Astrocyte of the cerebellum (primary cell): Measurements from ENCODE around the gene AARS2.

Source experiments
- DNase-seq: peaks from one replicate; pipeline ENCODE4 v3.0.0-alpha.2; 2011; ENCODE audit warnings: low read depth
- H3K4me3 ChIP-seq: 2 replicates; pipeline ENCODE4 v1.5.1; 2011; ENCODE audit warnings: mild to moderate bottlenecking, low read depth, low read length, moderate library complexity
- in situ Hi-C: cut with HindIII; loops from 2 replicates; pipeline ENCODE4 v1.10.0; 2017; ENCODE audit warnings: low sequenced_read_pairs
- TF ChIP-seq, protein P1 (sequence below): IDR thresholded peaks from 2 replicates; pipeline ENCODE4 v1.5.1; 2012; ENCODE audit warnings: low read length, low read depth, moderate library complexity, mild to moderate bottlenecking; ENCODE audit errors: missing control alignments

Gene AARS2

DNA sequence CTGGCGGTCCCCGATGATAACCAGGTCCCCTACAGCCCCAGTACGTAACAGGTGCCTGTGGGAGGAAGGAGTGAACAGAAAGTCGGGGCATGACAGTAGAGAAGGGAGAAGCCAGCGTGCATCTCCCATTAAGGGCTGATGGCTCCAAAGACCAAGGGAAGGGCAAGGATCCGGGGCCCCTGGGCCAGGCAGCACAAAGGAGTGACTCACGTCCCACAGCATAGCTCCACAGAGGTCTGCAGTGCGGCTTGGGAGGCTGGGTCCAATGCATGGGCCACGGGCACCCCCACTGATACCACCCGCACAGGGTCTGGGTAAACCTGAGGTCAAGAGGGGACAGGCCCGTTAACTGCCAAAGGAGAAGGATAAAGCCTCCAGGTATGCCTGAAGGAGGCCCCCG is 10.3 kb downstream of the AARS2 start:
- no peak overlapping the region for H3K4me3 ChIP-seq
- TF ChIP-seq, protein P1, sequence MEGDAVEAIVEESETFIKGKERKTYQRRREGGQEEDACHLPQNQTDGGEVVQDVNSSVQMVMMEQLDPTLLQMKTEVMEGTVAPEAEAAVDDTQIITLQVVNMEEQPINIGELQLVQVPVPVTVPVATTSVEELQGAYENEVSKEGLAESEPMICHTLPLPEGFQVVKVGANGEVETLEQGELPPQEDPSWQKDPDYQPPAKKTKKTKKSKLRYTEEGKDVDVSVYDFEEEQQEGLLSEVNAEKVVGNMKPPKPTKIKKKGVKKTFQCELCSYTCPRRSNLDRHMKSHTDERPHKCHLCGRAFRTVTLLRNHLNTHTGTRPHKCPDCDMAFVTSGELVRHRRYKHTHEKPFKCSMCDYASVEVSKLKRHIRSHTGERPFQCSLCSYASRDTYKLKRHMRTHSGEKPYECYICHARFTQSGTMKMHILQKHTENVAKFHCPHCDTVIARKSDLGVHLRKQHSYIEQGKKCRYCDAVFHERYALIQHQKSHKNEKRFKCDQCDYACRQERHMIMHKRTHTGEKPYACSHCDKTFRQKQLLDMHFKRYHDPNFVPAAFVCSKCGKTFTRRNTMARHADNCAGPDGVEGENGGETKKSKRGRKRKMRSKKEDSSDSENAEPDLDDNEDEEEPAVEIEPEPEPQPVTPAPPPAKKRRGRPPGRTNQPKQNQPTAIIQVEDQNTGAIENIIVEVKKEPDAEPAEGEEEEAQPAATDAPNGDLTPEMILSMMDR = no peak
- in situ Hi-C loops = no loop called here
- no peak for DNase-seq

DNA sequence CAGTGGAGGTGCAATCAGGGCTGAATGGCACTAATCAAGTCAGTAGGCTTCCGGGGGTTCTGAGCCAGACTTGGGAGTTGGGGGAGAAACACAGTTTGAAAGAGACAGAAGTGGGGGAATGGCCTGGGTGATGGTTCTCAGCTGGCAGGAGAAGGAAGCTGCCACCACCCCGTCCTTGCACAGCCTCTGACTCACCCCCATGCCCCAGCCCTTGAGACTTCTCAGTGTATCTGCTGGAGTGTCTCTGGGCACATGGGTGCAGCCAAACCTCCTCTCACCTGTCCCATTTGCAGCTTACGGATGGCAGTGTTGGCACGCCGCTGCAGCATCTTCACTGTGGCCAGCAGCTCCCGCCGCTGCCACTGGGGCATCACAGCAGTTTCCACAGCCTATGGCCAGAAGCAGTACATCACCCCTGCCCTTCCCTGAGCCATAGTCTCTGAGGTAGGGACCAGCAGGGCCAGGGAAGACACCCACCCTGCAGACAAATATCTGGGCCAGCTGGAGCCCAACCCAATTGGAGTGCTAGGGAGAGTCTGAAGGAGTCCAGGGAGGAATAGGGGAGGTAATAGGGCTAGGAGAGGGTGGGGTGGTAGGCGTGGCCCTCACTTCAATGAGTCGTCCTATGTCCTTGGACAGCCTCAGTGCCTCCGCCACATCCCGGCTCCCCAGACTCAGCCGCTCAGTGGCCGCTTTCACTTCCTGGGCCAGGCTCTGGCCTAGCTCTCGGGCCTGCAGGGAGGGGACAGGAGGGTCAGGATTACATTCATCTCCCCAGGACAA is 11.2 kb downstream of the AARS2 start:
- in situ Hi-C loops = no loop called here
- TF ChIP-seq, protein P1 = no peak
- DNase-seq = no peak
- no peak overlapping the region for H3K4me3 ChIP-seq

DNA sequence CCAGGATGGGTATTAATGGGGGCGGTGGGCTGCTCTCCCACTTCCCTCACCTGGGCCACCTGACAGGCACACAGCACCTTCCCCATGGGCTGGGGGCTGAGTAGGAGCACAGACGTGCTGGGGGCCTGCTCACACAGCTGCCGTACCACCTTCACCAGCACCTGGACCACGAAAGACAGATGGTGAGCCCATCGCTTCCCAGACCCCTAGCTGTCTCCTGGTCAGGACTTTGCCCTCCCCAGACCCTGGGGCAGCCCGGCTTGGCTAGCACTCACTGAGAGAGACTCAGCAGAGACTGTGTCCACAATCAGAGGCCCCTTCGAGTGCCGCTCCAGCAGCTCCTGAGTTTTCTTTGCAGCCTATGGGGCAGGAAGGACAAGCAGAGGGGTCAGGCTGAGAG is 12.0 kb downstream of the AARS2 start:
- no peak for DNase-seq
- in situ Hi-C loops = no loop called here
- H3K4me3 ChIP-seq = no peak overlapping the region
- TF ChIP-seq, protein P1 = no peak

DNA sequence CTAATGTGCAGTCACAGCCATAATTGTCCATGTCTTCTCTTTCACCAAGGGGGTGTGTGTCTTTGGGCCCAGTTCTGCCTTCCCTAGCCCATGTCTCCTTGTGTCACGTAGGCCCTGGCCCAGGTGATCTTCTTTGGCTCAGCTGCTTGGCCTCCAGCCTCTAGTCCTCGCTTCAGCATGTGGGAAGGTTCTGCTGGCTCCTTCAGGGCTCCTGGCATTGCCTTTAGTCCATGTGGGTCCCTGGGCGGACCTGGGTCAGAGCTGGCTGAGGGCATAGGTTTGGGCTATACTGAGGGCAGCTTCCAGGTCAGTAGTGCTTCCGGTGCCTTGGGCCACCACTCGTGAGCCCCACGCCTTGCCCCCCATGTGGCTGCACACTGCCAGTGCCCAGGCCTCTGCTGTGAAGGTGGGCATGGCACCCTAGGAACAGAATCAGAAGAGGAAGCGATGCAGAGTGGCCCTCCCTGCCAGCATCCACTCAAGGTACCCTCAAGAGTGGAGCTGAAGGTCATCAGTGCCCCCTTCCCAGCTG is 12.8 kb downstream of the AARS2 start:
- in situ Hi-C loops = no loop called here
- DNase-seq = no peak

DNA sequence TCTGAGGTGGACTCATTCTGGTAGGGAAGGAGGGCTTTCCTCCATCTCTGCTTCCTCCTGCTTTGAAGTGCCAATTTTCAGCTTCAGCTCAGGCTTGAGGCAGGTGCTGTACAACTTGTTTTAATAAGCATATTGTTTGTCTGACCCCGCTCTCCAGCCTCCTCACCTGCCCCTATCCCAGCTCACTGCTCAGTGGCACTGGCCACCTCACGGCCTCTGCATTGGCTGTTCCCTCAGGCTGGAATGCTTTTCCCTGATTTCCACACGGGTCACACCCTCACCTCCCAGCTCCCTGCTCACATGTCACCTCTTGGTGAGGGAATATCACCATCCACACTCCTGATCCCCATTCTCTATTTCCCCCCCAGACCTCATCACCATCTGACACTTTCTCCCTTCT is 14.3 kb downstream of the AARS2 start:
- in situ Hi-C loops = no loop called here
- no peak overlapping the region for H3K4me3 ChIP-seq
- TF ChIP-seq, protein P1 = no peak
- DNase-seq = no peak

More for the DNA sequence above, 12.8 kb downstream of the AARS2 start:
- TF ChIP-seq, protein P1 = no peak
- H3K4me3 ChIP-seq = no peak overlapping the region

DNA sequence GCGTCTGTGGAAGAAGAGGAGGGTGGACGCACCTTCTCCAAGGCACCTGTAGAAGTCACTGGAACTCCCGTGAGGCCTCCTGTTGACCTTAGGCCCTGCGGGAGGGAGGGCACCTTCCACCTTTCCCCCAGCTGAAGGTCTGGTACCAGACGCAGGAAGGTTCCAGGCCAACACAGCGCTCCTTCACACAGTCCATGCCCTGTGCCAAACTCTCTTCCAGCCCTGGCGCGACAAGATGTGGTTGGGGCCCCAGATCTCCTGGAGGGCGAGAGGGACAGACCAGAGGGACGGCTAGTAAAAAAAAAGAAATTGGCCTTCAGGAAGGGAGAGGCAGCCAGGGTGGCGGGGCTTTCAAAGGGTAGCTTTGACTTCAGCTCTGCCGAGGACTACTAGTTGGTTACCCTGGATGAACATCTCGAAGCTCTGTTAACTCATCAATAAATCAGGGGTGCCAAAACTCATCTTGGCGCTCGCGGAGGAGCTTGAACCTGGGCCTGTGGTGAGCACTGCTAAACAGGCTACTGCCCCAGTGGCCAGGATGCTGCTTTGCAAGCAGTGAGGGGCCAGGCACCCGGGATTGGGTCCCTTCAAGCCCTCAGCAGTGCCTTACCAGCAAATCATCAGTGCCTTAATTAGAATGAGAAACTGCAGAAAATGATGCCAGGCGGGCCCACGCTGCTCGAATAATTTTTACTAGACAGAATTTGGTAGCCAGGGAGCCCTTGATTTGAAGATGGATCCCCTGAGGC is 14.9 kb downstream of the AARS2 start:
- in situ Hi-C loops = no loop called here
- TF ChIP-seq, protein P1 = no peak
- H3K4me3 ChIP-seq = no peak overlapping the region
- DNase-seq = no peak
